Keratinocyte (primary cell): Measurements from ENCODE around the gene PLK1. TPM values are rescaled to one million over a fixed set of nuclear protein-coding genes. Genes with fewer than 3 reads are reported as not detected.

Experiments used
- DNase-seq: peaks from one replicate; pipeline ENCODE4 v3.0.0-alpha.2; 2011; ENCODE audit warnings: low read depth, missing footprints, low spot score
- FAIRE-seq: peaks from 2 replicates; lab custom pipeline; 2011; peaks lifted over from hg19 to GRCh38; lab: Jason Lieb, UNC
- H2AFZ ChIP-seq: 2 replicates; pipeline ENCODE4 v1.6.0; 2012; ENCODE audit warnings: low read length, control low read depth, inconsistent platforms; ENCODE audit not compliant: control insufficient read depth
- H3K27ac ChIP-seq: 2 replicates; pipeline ENCODE4 v1.5.1; 2011; ENCODE audit warnings: low read length; ENCODE audit not compliant: control insufficient read depth, insufficient read depth
- H3K27me3 ChIP-seq: 3 replicates; pipeline ENCODE4 v1.6.0; 2011; ENCODE audit warnings: low read length; ENCODE audit not compliant: control insufficient read depth, insufficient read depth; ENCODE audit errors: extremely low read depth
- H3K36me3 ChIP-seq, 2 experiments: 2 replicates in 1 of 2; 3 replicates in 1 of 2; pipeline ENCODE4 v1.5.1; 2011; ENCODE audit warnings: low read length in 2 of 2, mild to moderate bottlenecking in 1 of 2; ENCODE audit not compliant: control insufficient read depth in 2 of 2, insufficient read depth in 2 of 2; ENCODE audit errors: extremely low read depth in 1 of 2
- H3K4me1 ChIP-seq: 3 replicates; pipeline ENCODE4 v1.5.1; 2011; ENCODE audit warnings: low read length; ENCODE audit not compliant: control insufficient read depth, insufficient read depth; ENCODE audit errors: extremely low read depth
- H3K4me2 ChIP-seq: 3 replicates; pipeline ENCODE4 v1.6.0; 2011; ENCODE audit warnings: low read depth, low read length; ENCODE audit not compliant: control insufficient read depth, insufficient read depth; ENCODE audit errors: extremely low read depth
- H3K4me3 ChIP-seq, 3 experiments: fragments of 200-600 bp in 1 of 3; sonication (generic) in 1 of 3; 2 replicates in 2 of 3; 3 replicates in 1 of 3; pipeline ENCODE4 v1.5.1; 2011 to 2016; ENCODE audit warnings: low read length in 3 of 3, mild to moderate bottlenecking in 3 of 3, control low read depth in 2 of 3, inconsistent platforms in 1 of 3, low read depth in 1 of 3, mixed read lengths in 1 of 3, mixed run types in 1 of 3, moderate library complexity in 1 of 3; ENCODE audit not compliant: control insufficient read depth in 2 of 3, insufficient read depth in 2 of 3; ENCODE audit errors: extremely low read depth in 1 of 3
- H3K79me2 ChIP-seq: 2 replicates; pipeline ENCODE4 v1.6.0; 2012; ENCODE audit warnings: low read length; ENCODE audit not compliant: control insufficient read depth, insufficient read depth
- H3K9ac ChIP-seq: 3 replicates; pipeline ENCODE4 v1.6.0; 2011; ENCODE audit warnings: low read length; ENCODE audit not compliant: control insufficient read depth, insufficient read depth; ENCODE audit errors: extremely low read depth
- H3K9me1 ChIP-seq: 3 replicates; pipeline ENCODE4 v1.6.0; 2011; ENCODE audit warnings: low read length; ENCODE audit not compliant: control insufficient read depth, insufficient read depth; ENCODE audit errors: extremely low read depth
- H3K9me3 ChIP-seq: 2 replicates; pipeline ENCODE4 v1.5.1; 2012; ENCODE audit warnings: low read depth, low read length; ENCODE audit not compliant: control insufficient read depth
- H4K20me1 ChIP-seq: 3 replicates; pipeline ENCODE4 v1.6.0; 2011; ENCODE audit warnings: low read length; ENCODE audit not compliant: control insufficient read depth, insufficient read depth; ENCODE audit errors: extremely low read depth
- EZH2 ChIP-seq: IDR thresholded peaks from one replicate; pipeline ENCODE4 v1.6.1; 2012; ENCODE audit warnings: inconsistent platforms, mild to moderate bottlenecking, low read length, moderate library complexity
- dilution Hi-C: fragments of 300-500 bp; cut with MboI; formaldehyde crosslinking; loops from one replicate; pipeline ENCODE4 v1.7.0; 2020; ENCODE audit warnings: low sequenced_read_pairs; ENCODE audit not compliant: extremely low pct_ligation_motif_present
- polyA plus RNA-seq, 5 experiments: library from polyadenylated mRNA; depleted of rRNA in 3 of 5; stranded (reverse) in 3 of 5; stranded (forward) in 1 of 5; unstranded in 1 of 5; fragments of >200 nt; gene quantifications; 1 replicate in 1 of 5; 2 replicates in 3 of 5; 3 replicates in 1 of 5; pipeline versions ENCODE4 v1.2.1 to v1.2.3, GENCODE V29; 2011 to 2012; ENCODE audit warnings: missing spikeins in 2 of 5, low read depth in 1 of 5, low replicate concordance in 1 of 5
- TF ChIP-seq, protein P1 (sequence below), 3 experiments: IDR thresholded peaks in 1 of 3; conservative IDR thresholded peaks in 1 of 3; optimal IDR thresholded peaks in 1 of 3; 2 replicates in 2 of 3; 3 replicates in 1 of 3; pipeline versions ENCODE3 to v1.5.1; 2011; ENCODE audit warnings: low read length in 3 of 3, mild to moderate bottlenecking in 3 of 3, moderate library complexity in 2 of 3, control low read depth in 1 of 3, inconsistent platforms in 1 of 3; ENCODE audit not compliant: insufficient read depth in 2 of 3; ENCODE audit errors: extremely low read depth in 1 of 3

Gene PLK1
- polyA plus RNA-seq, 1 donor (not counting 4 experiments of a cell fraction or from before 2014, with no cell fraction given) = 21.2 TPM

DNA sequence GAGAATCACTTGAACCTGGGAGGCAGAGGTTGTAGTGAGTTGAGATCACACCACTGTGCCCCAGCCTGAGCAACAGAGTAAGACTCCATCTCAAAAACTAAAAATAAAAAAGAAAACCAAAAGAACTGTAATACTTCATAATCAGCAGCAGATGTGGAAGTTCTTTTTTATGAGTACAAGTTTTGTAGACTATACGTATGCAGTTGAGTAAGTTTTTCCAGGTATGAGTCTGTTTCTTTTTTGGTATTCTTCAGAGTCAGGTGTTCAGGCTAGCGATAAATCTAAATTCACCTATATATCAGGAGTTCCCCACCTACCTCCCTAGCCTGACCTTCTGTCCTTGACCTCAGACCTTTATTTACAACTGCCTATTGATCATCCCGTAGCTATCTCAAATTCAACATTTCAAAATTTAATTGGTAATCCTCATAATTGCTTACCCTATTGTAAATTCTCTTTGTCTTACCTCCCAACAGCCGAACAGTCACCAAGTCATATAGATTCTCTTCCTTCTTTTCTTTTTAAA, 26.7 kb upstream of the PLK1 start:
- no peak overlapping the region for H3K4me3 ChIP-seq
- no peak overlapping the region for H3K9ac ChIP-seq
- H3K4me1 ChIP-seq = no peaks in the 10 kb centered on the region
- TF ChIP-seq, protein P1, sequence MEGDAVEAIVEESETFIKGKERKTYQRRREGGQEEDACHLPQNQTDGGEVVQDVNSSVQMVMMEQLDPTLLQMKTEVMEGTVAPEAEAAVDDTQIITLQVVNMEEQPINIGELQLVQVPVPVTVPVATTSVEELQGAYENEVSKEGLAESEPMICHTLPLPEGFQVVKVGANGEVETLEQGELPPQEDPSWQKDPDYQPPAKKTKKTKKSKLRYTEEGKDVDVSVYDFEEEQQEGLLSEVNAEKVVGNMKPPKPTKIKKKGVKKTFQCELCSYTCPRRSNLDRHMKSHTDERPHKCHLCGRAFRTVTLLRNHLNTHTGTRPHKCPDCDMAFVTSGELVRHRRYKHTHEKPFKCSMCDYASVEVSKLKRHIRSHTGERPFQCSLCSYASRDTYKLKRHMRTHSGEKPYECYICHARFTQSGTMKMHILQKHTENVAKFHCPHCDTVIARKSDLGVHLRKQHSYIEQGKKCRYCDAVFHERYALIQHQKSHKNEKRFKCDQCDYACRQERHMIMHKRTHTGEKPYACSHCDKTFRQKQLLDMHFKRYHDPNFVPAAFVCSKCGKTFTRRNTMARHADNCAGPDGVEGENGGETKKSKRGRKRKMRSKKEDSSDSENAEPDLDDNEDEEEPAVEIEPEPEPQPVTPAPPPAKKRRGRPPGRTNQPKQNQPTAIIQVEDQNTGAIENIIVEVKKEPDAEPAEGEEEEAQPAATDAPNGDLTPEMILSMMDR (optimal IDR thresholded peaks at IDR 0.05 in 1 of 3, IDR thresholded peaks at IDR 0.05 in 1 of 3, conservative IDR thresholded peaks at IDR 0.05 in 1 of 3; ENCODE audit: extremely low read depth in 1 of 3, insufficient read depth in 2 of 3, low read length in 3 of 3) = no peak
- no peak for TF ChIP-seq EZH2
- FAIRE-seq (no peak), DNase-seq (no peak)
- H3K9me3 ChIP-seq = no peaks in the 10 kb centered on the region
- H3K36me3 ChIP-seq = peaks cover 4 to 11% of the 10 kb centered on the region in 2 experiments
- H3K27me3 ChIP-seq = no peaks in the 10 kb centered on the region
- dilution Hi-C loops = no loop called here
- H3K9me1 ChIP-seq = no peaks in the 10 kb centered on the region
- no peak overlapping the region for H2AFZ ChIP-seq
- no peaks in the 10 kb centered on the region for H4K20me1 ChIP-seq
- peaks cover 70% of the 10 kb centered on the region for H3K79me2 ChIP-seq
- no peak overlapping the region for H3K4me2 ChIP-seq
- H3K27ac ChIP-seq = no peak overlapping the region

DNA sequence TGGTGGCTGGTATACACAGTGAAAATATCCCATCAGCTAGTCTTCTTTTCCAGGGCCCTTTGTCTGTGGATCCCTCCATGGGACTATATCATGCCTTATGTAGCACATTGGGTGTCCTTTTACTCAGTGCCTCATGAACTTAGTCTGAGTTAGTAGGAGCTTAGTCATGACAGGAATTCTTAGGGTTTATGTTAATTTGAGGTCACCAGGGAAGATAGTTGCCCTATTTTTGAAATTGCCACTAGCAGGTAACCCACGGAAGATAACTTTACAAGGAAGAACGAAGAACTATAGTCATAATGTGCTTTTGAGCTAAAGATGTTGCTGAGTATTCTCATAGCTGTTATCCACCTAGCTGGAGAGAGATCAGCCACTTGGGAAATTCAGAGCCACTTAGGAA, 14.8 kb upstream of the PLK1 start:
- Histone ChIP-seq H3K9ac (no peak overlapping the region), H2AFZ (no peak overlapping the region), H3K9me1 (no peaks in the 10 kb centered on the region), H3K9me3 (no peaks in the 10 kb centered on the region), H3K4me1 (no peaks in the 10 kb centered on the region), H3K36me3 (peaks cover 33 to 40% of the 10 kb centered on the region in 2 experiments), H3K27ac (no peak overlapping the region), H3K27me3 (no peaks in the 10 kb centered on the region), H4K20me1 (no peaks in the 10 kb centered on the region), H3K4me2 (no peak overlapping the region), H3K79me2 (peaks cover 6% of the 10 kb centered on the region), H3K4me3 (no peak overlapping the region)
- DNase-seq = no peak
- no peak for TF ChIP-seq EZH2
- TF ChIP-seq, protein P1 (optimal IDR thresholded peaks at IDR 0.05 in 1 of 3, IDR thresholded peaks at IDR 0.05 in 1 of 3, conservative IDR thresholded peaks at IDR 0.05 in 1 of 3; ENCODE audit: extremely low read depth in 1 of 3, insufficient read depth in 2 of 3, low read length in 3 of 3) = no peak
- no peak for FAIRE-seq
- dilution Hi-C loops = no loop called here
